SIG-M5 (cell line): Measurements from ENCODE around the gene PATJ.

Experiments
- DNase-seq: peaks from one replicate; lab custom pipeline; 2025; lab: John Stamatoyannopoulos, UW

Gene PATJ

GRCh38 chr1:61981870-61982660 is 239.8 kb downstream of the PATJ start:
- no peak for DNase-seq

GRCh38 chr1:61983236-61983635 is 241.0 kb downstream of the PATJ start:
- no peak for DNase-seq

DNA sequence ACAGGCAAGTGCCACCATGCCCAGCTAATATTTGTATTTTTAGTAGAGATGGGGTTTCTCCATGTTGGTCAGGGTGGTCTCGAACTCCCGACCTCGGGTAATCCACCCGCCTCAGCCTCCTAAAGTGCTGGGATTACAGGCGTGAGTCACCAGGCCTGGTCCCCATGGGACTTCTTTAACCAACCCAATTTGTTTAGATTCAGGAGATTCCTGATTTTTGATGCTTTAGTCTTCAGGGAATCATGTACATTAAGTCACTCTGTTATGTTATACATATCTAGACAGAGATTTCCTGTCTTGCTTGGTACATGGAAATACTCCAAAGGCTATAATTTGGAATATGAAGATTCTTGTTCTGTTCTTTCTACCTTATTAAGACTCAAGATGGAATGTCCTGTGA is 250.0 kb downstream of the PATJ start:
- no peak for DNase-seq

- DNase-seq: no peak
Measured at GRCh38 chr1:61993331-61993961, 251.2 kb downstream of the PATJ start.

DNA sequence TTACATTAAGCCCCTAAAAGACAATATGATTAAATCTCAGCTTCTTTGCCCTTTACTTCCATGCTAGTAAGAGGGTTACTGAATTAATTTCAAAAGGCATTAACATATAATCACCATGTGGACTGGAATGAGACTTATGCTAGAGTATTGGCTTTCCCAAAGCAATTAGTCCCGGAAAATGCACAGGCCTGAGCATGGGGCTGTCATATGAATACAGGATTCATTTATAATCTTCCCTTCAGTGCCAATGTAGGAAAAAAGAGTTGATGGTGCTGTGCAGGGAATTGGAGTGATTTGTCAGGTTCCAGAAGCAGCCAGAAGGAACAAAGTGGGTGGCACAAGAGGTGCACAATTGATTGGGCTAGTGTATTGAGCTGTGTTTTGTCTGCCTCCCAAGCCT is 253.4 kb downstream of the PATJ start:
- DNase-seq: no peak

DNA sequence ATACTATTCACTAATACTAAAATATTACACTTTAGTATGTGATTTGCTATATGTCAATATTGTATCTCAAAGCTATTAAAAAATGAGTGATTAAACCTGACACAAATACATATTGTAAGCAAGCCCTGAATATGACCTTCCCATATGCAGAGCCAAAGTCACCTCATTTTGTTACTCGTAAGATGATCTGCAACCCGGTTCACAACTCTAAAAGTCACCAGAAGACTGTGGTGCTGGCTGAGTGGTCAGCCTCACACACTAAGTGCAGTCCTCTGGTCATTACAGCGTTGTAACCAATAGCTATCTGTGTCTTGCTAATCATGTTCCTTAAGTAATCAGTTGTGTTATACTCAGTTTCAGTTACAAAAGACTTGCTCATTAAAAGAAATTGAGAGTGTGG is 254.8 kb downstream of the PATJ start:
- no peak for DNase-seq

DNA sequence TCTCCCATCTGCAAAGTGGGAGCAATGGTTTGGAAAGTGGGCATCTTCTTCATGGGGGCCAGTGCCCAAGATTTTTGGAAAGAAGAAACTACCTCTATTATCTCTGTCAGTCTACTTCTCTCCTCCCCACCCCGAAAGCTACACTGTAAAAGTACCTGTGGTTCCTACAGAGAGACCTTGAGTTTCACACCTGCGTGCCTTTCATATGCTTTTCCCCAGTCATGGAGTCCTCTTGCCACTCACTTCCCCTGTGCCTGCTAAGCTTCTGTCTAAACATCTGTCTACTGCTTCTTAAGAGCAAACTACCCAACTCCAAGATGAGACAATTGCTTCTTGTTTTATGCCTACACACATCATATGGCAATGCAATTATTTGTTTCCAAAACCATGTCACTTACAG is 261.5 kb downstream of the PATJ start:
- no peak for DNase-seq

DNA sequence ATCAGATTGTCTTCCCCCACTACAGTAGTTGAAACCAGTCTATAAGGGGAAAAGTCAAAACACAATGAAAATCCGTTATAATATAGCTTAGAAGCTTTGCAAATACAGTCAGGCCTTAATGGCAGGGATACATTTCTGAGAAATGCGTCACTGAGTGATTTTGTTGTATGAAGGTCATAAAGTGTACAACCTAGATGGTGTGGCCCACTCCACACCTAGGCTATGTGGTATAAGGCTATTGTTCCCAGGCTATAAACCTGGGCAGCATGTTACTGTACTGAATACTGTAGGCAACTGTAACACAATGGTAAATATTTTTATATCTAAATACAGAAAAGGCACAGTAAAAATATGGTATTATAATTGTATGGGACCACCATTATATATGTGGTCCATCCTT is 264.4 kb downstream of the PATJ start:
- no peak for DNase-seq

DNA sequence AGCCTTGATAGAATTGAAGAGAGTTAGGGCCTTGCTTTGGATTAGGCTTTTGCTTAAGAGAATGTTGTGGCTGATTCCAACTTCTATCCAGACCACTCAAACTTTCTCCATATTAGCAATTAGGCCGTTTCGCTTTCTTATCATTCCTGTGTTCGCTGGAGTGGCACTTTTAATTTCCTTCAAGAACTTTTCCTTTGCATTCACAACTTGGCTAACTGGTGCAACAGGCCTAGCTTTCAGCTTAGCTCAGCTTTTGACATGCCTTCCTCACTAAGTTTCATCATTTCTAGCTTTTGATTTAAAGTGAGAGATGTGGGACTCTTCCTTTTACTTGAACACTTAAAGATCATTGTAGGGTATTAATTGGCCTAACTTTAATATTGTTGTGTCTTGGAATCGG is 268.7 kb downstream of the PATJ start:
- DNase-seq: no peak

- no peak for DNase-seq
Measured at GRCh38 chr1:62012095-62012494, 269.8 kb downstream of the PATJ start.

GRCh38 chr1:62012836-62013235 is 270.6 kb downstream of the PATJ start:
- no peak for DNase-seq

GRCh38 chr1:62013264-62013663 is 271.0 kb downstream of the PATJ start:
- DNase-seq: no peak

DNA sequence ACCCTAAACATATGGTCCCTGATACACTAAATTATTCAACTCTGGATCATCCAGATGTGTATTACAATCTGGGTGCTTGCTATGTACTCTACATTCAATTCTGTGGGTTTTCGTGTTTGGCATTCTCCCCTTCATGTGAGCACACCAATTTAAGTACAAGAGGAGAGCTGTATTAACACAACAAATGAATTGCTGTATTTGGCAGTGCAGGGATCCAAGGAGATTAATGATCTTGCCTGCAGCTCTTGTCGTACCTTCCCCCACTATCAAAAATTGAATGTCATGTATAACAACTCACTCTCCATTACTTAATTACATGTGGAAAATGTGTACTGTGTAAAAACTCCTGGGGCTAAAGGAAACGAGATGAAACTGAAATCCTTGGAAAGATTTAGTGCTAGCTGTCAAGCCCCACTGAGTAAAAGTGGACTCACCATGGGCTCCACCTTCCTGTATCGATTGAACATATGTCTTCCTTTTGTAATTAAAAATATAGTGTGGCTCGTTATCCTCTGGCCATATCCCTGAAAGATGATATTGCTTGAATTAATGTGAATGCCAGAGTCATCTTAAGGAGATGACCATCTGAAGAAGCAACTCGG is 280.2 kb downstream of the PATJ start:
- no peak for DNase-seq

- DNase-seq: no peak
Measured at GRCh38 chr1:62024690-62025089, 282.4 kb downstream of the PATJ start.

DNA sequence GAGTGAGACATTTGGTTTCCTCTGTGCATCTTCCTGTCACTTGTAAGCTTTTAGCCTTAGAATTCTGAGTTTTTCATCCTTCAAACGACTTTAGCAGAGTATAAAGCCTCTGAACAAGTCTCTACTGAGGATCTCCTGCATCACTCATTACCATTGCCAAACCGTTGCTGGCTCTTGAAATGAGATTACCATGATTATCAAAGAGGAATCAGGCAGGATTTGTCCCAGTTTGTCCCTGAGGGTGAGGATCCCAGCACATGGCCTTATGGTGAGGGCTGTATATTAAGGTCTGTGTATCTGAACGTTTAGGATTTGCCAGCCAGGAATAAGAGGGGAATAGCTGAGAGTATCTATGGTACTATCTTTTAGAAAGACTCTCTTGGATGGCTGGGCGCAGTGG is 282.9 kb downstream of the PATJ start:
- no peak for DNase-seq

- DNase-seq: no peak
Measured at GRCh38 chr1:62025892-62026291, 283.6 kb downstream of the PATJ start.

DNA sequence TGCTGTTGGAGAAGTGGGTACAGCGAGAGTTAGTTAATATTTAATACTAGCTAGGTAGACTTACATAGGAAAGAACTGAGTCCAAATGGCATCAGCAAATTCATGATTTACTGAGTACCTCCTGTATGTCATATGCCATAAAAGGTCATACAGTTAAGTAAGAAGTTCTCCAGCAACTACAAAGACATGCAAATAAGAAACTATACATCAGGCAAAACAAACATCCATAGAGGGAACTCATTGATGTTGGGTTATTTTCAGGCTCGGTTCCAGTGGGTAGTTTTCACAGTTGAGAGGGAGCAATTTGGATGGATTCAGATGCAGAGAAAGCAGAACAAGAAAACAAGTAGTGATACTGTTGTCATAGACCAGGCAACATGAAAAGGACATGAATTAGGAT is 287.4 kb downstream of the PATJ start:
- no peak for DNase-seq

- DNase-seq: no peak
Measured at GRCh38 chr1:62034790-62035189, 292.5 kb downstream of the PATJ start.

DNA sequence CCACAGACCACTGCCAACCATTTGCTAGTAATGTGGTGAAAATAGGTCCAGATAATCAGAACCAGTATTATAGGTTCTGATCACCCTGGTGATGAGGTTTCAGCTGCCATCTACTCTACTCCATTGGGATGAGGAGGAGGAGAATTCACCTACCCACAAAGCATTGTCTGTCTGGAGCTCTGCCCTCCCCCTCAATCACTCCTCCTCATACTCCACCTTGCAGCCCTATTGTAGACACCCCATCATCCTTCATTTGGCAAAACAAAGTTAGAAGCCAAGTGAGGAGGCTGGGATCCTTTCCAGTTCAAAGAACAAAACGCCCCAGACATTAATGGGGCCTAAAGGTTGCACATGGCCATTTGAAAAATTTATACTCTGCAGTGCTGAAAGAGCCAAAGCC is 295.0 kb downstream of the PATJ start:
- DNase-seq: no peak

DNA sequence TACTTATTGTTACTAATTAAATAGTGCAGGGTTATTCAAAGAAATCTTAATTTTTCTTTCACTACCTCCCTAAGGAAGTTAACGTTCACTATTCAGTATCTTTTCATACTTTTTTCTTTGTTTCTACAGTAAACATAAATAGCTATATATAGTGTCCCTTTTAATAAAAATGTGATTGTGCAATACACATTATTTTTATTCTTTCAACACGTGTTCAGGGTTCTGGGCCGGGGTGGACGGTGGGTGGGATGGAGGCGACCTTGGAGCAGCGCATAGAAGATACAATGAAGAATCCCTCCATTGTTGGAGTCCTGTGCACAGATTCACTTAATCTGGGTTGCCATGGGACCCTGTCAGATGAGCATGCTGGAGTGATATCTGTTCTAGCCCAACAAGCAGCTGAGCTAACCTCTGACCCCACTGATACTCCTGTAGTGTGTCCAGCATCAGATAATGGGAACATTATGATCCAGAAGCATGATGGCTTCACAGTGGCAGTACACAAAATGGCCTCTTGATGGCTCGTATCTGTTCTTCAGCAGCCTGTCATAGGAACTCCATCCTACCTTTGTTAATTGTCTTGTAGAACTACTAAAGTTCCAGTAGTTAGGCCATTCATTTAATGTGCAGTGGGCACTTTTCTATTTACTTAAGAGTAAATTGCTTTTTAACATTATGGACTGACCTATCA is 296.5 kb downstream of the PATJ start:
- no peak for DNase-seq

GRCh38 chr1:62040450-62040849 is 298.2 kb downstream of the PATJ start:
- DNase-seq: no peak

- DNase-seq: no peak
Measured at GRCh38 chr1:62040973-62041372, 298.7 kb downstream of the PATJ start.

GRCh38 chr1:62043154-62043553 is 300.9 kb downstream of the PATJ start:
- DNase-seq: no peak
